ENCODE data around the gene IFNK.

Gene IFNK

DNA sequence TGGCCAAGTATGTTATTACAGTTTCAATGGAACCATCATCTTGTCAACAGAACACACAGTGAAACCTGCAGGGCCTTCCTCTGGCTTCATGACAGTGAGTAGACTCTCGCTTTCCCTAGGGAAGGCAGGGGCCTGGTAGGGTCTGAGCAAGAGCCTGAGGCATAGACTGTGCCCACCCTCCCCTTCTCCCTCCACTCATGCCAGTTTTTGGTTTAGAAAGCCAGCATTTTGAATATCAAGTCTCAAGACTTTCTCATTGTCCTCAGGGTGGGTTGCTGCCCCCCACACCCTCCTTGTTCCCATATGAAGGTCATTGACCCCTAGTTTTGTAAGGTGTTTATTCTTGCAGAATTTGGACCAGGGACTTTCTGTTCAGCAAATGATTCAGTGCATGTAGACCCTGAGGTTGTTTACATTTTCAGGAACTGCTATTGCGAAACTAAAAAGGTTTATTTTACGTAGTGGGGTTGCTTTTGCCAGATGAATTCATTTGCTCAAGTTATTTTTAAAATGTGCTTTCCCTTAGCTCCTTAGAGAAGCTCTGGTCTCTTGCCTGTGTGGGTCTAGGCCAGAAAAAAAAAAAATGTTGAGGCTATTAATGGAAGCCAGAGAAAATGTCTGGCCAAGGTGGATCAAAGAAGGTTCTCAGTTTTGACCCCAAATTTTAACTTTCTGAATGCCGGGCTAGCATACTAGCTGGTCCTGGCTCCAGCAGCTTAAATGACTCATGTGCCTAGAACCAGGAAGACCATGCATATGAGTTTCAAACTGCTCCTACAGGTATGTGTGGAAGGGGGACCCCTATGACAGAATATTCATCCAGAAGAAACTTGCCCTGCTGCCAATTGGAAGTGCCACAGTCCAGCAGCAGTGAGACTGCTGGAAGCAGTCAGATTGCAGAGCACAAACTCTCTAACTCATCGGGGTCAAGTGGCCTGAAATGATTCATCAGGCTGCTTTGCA, 15.7 kb downstream of the IFNK start:
- DNase-seq: no peak

DNA sequence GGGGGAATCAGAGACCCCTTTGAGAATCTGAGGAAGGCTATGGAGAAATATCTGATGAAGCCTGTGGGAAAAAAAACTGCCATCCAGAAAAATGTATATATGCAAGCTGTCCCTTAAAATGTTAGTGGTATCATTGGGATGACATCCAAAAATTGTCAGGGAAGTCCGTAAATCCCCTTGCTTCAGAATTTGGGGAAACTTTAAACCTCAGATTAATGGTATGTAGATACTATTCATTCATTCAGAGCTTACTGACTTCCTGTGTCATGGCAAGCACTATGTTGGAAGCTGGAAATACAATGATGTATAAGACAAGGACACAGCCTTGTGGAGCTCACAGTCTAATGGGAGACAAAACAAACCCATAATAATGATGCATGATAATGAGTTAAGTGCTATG, 16.4 kb downstream of the IFNK start:
- no peak for DNase-seq

DNA sequence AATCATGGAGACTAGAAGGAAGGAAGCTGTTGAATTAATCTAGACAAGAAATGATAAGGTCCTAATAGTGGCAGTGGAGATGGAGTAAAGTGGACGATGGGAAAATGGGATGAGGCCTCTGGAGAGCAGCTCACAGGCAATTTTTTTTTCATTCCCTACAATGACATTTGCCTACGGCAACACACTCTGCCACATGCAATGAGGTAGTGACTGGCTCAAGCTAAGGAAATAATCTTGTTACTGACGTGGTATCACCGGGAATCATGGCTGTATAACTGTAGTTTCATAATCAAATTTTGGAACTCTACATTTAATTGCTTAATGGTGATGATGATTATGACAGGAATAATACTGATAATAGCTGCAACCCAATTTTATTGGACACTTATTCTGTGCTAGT, 17.6 kb downstream of the IFNK start:
- no peak for DNase-seq

DNA sequence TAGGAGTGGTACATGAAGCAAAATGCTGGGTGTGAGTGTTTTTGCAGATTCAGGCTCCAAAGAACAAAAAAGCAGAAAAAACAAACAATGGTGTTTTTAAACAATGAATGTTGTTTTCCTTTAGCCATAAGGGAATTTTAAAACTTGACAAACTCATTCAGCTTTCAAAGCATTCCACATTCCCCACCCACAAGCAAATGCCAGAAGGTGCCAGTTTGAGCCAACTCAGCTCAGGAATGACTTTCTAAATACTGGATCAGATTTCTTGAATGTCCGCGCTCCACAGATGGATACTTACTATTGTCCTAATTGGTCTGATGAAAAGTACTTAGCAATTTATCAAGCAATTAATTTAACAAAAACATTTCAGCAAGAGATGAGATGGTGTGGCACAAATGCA, 18.4 kb downstream of the IFNK start:
- no peak for DNase-seq

DNA sequence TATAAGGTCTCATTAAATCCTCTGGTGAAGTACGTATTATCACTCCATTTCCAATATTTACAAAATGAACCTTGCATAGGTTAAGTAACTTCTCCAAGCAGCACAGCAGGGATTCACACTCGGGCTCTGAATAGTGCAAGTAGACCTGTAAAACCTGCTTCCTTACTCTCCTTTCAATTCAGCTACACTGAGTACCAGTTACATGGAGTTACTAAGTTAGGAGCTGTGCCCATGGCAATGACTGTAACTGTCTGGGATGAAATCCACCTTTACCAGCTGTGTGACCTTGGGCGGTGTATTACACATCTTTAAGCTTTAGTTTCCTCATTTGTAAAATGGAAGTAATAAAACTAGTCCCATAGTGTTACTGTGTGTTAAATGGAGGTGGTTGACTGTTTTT, 21.4 kb downstream of the IFNK start:
- no peak for DNase-seq

DNA sequence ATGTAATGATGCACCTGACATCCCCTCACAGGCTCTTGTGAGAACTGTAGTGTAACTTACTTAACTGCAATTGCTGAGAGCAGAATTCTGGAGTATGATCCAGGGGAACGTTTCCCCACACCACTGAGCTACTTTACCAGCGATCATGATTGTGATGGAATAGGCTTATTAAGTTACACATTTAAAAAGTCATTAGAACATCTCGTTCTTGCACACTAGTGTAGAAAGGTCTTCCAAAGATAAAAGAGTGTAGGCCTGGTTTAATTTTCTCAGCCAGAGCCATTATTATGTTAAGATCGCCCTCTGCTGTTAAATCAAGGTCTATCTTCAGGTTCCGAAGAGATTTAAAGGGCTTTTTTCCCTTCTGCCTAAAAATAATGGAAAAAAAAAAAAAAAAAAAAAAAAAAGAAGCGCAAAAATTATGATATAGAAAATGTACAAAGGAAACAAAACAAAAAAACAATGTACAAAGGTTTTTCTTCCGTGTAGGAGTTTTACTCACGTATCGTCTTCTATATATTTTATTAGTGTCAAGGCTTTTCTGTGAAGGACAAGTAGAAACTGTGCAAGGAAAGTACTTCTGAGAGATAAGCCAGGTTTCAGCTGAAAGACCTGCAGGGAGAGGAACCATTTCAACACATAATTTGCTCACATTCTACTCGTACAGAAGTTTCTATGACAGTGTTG, 24.1 kb downstream of the IFNK start:
- DNase-seq: no peak

DNA sequence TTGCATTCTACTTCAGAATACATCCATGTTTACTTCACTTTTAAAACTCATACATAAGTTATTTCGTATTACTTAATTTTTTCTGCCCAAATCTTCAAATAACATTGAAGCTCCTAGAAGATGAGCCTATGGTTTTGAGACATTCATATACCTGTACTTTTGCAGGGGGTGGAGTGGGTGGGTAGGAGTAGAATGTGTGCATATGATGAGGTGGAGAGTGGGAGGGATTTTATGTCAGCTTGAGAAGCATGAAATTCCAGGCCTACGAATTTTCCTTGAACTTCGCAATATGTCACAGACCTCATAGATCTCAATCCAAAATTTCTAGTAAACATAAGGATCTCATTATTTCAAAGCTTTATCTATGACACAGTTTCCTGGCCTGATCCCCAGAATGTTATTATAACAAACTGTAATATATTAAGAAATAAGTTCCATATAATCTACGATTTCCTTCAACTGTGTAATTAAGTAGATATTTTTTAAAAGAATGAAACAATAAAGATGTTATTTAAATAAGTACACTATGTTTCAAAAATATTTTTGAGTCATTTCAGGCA, 25.2 kb downstream of the IFNK start:
- no peak for DNase-seq

DNA sequence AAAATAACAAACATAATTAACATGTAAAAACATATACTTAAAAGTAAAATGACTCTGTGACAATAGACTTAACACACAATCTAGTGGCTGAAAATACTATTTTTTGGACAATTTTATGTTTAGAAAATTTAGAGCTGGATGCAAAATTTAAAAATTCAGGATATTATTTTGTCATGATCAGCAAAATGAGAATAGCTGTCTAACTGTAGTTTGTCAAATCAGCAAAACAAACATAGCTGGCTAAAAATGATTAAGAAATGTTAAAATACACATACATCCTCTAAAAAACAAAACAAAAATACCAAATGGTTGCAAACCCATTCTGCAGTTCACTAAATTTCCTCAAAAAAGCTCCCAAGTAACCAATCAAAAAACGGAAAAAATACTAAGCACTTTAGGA, 30.6 kb downstream of the IFNK start:
- DNase-seq: no peak

GRCh38 chr9:27556470-27556869, 32.4 kb downstream of the IFNK start:
- DNase-seq: no peak

- no peak for DNase-seq
Observed at GRCh38 chr9:27558307-27558706, 34.2 kb downstream of the IFNK start.

DNA sequence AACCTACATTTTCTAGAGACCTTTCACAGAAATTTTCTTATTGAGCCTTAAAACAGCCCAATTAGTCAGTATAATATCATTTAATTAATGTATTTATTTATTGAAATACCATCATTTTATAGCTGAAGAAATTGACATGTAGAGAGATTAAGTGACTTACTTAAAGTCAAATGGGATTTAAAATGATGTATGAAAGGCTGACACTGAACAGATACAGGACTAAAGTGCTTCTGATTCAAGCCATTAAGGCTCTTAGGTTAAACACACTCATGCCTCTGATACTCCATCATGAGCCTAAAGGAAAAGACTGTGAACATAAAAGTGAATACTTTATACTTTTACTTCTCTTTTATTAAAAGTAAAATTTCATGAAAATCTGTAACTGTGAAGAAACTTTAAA, 36.4 kb downstream of the IFNK start:
- DNase-seq: no peak

DNA sequence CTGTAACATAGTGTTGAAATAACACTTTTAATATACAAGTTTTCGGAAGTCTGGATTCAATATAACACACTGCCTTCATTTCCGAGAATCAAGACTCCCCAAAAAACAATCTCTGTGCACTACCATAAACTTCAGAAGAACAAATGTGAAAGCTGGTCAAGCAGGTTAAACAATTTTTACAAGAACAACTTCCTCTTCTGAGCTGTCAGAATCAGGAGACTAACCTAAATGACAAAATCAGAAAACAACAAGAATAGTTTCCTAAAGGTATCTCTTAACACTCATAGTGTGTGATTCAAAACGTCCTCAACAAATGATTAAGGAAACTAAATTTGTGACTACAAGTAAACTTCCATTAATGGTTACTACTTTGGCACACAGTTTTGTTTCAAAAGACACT, 37.6 kb downstream of the IFNK start:
- no peak for DNase-seq

DNA sequence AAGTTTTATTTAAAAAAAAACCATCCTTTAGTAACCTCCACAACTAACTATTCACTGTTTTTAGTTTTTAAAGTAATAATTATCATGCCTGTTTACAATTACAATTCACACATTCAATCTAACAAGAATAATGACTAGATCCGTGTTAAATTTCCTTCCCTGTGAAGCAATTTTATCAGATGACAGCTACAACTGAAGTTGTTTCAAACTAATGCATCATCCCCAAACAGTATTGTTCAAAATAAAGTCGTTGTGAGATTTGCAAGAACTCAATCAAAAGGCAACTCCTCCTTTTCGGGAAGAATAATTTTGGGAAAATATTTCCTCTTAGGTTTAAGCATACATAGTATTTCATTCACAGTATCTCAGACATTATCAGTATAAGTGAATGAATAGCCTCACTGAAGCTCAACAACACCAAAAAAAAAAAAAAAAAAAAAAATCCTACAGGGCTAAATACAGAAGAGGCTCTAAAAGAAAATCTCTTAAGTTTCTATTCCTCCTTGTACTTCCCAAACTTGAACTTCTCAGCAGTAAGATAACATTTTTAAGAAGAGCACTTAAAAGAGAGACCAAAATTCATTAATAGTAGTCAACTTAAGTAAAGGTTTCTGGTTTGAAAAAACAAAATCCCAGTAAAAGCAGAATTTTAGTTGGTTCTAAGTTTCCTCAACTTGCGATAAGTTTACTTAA, 39.8 kb downstream of the IFNK start:
- DNase-seq: no peak

GRCh38 chr9:27564670-27565069, 40.6 kb downstream of the IFNK start:
- peak in 3 of 6 experiments; percentile 5 to 6 (median 6) for DNase-seq

DNA sequence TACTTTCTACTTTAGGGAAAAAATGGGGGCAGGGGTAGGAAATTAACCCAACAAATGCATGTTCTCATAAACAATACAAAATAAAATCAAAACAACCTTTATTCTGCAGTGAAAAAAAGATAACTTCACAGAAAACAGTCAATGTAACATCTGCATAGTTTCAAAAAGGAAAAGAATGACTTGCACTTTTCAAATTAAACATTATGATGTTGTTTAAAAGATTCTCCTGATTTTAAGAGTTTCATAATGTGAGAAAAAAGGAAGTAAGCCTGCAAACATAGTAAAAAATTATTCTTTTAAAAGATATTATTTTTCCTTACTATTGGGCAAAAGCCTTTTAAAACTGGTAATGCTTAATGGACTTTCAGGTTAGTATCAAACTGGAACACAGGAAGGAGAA, 41.6 kb downstream of the IFNK start:
- no peak for DNase-seq

DNA sequence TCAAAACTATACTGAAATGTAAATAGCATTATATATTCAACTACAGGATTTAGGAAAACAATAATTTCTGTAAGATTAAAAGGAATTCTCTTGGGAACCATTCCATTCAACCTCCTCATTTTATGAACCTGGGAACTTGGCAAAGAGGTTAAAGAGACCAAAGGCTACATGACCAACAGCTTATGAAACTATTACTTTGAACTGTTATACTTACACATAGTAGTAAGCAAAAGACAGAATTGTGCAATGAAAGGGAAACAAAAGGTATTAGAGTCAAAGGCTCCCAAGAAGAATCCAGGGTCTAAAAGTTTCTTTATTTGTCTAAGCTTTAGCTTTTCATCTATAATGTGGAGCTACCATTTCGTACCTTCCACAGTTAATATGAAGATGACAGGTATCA, 42.0 kb downstream of the IFNK start:
- no peak for DNase-seq

DNA sequence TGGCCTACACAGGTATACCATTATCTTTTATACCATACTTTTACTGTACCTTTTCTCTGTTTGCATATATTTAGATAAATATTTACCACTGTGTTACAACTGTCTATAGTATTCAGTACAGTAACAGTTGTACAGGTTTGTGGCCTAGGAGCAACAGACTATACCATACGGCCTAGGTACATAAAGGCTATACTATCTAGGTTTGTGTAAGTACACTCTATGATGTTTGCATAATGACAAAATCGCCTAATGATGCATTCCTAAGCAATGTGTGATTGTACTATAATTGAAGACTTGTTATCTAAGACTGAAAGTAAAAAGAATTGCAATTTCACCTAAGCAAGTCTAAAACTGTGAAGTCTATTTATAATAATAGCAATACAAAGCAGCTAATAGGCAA, 45.3 kb downstream of the IFNK start:
- DNase-seq: no peak

DNA sequence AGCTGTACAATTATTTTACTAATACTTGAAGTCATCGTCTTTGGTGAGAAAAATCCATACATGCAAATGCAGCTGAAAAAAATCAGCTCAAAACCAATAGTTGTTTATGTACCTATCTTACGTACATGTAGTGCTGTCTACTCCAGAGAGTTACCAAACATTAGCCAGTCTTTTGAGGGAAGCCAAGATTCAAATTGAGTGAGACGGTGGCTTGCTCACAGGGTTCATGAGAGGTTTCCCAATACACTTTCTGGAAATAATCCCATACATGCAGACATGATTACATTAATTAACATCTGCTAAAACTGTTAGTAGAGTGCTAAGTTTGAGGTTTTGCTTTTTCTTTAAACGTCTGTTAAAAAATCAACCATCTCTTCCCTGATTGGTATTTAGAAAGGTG, 46.9 kb downstream of the IFNK start:
- no peak for DNase-seq

DNA sequence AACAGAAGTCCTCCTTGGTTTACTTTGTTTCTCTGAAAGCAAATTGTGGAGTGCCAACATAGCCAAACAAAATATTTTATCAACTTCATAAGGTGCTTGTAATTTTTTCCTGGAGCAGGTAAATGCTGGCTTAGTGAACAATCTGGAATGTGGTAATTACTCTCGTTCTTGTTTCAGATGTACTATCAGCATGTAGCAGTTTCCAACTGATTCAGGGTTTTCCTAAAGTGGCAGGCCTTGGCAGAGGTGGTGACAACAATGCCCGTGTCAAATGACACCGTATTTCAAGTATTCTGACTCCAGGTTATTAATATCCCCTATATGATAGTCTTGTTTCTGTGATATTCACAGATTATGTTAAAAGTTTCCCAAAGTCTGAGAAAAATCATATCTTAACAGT, 48.0 kb downstream of the IFNK start:
- DNase-seq: no peak

- peak in 5 of 6 experiments; percentile 51 to 83 (median 60) for DNase-seq
Observed at GRCh38 chr9:27572566-27572917, 48.5 kb downstream of the IFNK start.

GRCh38 chr9:27572918-27573633, 49.0 kb downstream of the IFNK start, which contains the start of gene C9orf72:
Gene C9orf72, minus strand, starts transcription at chr9:27573481. Its CDS starts 6,361 bp downstream, at chr9:27567120.
- peak in 5 of 6 experiments; percentile 71 to 97 (median 86) for DNase-seq
